Keratinocyte (primary cell): Measurements from ENCODE around the gene PRXL2C. TPM values are rescaled to one million over a fixed set of nuclear protein-coding genes. Genes with fewer than 3 reads are reported as not detected.

Experiments
- DNase-seq: peaks from one replicate; pipeline ENCODE4 v3.0.0-alpha.2; 2011; ENCODE audit warnings: low read depth, missing footprints, low spot score
- FAIRE-seq: peaks from 2 replicates; lab custom pipeline; 2011; peaks lifted over from hg19 to GRCh38; lab: Jason Lieb, UNC
- H2AFZ ChIP-seq: 2 replicates; pipeline ENCODE4 v1.6.0; 2012; ENCODE audit warnings: low read length, control low read depth, inconsistent platforms; ENCODE audit not compliant: control insufficient read depth
- H3K27ac ChIP-seq: 2 replicates; pipeline ENCODE4 v1.5.1; 2011; ENCODE audit warnings: low read length; ENCODE audit not compliant: control insufficient read depth, insufficient read depth
- H3K27me3 ChIP-seq: 3 replicates; pipeline ENCODE4 v1.6.0; 2011; ENCODE audit warnings: low read length; ENCODE audit not compliant: control insufficient read depth, insufficient read depth; ENCODE audit errors: extremely low read depth
- H3K36me3 ChIP-seq, 2 experiments: 2 replicates in 1 of 2; 3 replicates in 1 of 2; pipeline ENCODE4 v1.5.1; 2011; ENCODE audit warnings: low read length in 2 of 2, mild to moderate bottlenecking in 1 of 2; ENCODE audit not compliant: control insufficient read depth in 2 of 2, insufficient read depth in 2 of 2; ENCODE audit errors: extremely low read depth in 1 of 2
- H3K4me1 ChIP-seq: 3 replicates; pipeline ENCODE4 v1.5.1; 2011; ENCODE audit warnings: low read length; ENCODE audit not compliant: control insufficient read depth, insufficient read depth; ENCODE audit errors: extremely low read depth
- H3K4me2 ChIP-seq: 3 replicates; pipeline ENCODE4 v1.6.0; 2011; ENCODE audit warnings: low read depth, low read length; ENCODE audit not compliant: control insufficient read depth, insufficient read depth; ENCODE audit errors: extremely low read depth
- H3K4me3 ChIP-seq, 3 experiments: fragments of 200-600 bp in 1 of 3; sonication (generic) in 1 of 3; 2 replicates in 2 of 3; 3 replicates in 1 of 3; pipeline ENCODE4 v1.5.1; 2011 to 2016; ENCODE audit warnings: low read length in 3 of 3, mild to moderate bottlenecking in 3 of 3, control low read depth in 2 of 3, inconsistent platforms in 1 of 3, low read depth in 1 of 3, mixed read lengths in 1 of 3, mixed run types in 1 of 3, moderate library complexity in 1 of 3; ENCODE audit not compliant: control insufficient read depth in 2 of 3, insufficient read depth in 2 of 3; ENCODE audit errors: extremely low read depth in 1 of 3
- H3K79me2 ChIP-seq: 2 replicates; pipeline ENCODE4 v1.6.0; 2012; ENCODE audit warnings: low read length; ENCODE audit not compliant: control insufficient read depth, insufficient read depth
- H3K9ac ChIP-seq: 3 replicates; pipeline ENCODE4 v1.6.0; 2011; ENCODE audit warnings: low read length; ENCODE audit not compliant: control insufficient read depth, insufficient read depth; ENCODE audit errors: extremely low read depth
- H3K9me1 ChIP-seq: 3 replicates; pipeline ENCODE4 v1.6.0; 2011; ENCODE audit warnings: low read length; ENCODE audit not compliant: control insufficient read depth, insufficient read depth; ENCODE audit errors: extremely low read depth
- H3K9me3 ChIP-seq: 2 replicates; pipeline ENCODE4 v1.5.1; 2012; ENCODE audit warnings: low read depth, low read length; ENCODE audit not compliant: control insufficient read depth
- H4K20me1 ChIP-seq: 3 replicates; pipeline ENCODE4 v1.6.0; 2011; ENCODE audit warnings: low read length; ENCODE audit not compliant: control insufficient read depth, insufficient read depth; ENCODE audit errors: extremely low read depth
- EZH2 ChIP-seq: IDR thresholded peaks from one replicate; pipeline ENCODE4 v1.6.1; 2012; ENCODE audit warnings: inconsistent platforms, mild to moderate bottlenecking, low read length, moderate library complexity
- dilution Hi-C: fragments of 300-500 bp; cut with MboI; formaldehyde crosslinking; loops from one replicate; pipeline ENCODE4 v1.7.0; 2020; ENCODE audit warnings: low sequenced_read_pairs; ENCODE audit not compliant: extremely low pct_ligation_motif_present
- polyA plus RNA-seq, 5 experiments: library from polyadenylated mRNA; depleted of rRNA in 3 of 5; stranded (reverse) in 3 of 5; stranded (forward) in 1 of 5; unstranded in 1 of 5; fragments of >200 nt; gene quantifications; 1 replicate in 1 of 5; 2 replicates in 3 of 5; 3 replicates in 1 of 5; pipeline versions ENCODE4 v1.2.1 to v1.2.3, GENCODE V29; 2011 to 2012; ENCODE audit warnings: missing spikeins in 2 of 5, low read depth in 1 of 5, low replicate concordance in 1 of 5
- TF ChIP-seq, protein P1 (sequence below), 3 experiments: IDR thresholded peaks in 1 of 3; conservative IDR thresholded peaks in 1 of 3; optimal IDR thresholded peaks in 1 of 3; 2 replicates in 2 of 3; 3 replicates in 1 of 3; pipeline versions ENCODE3 to v1.5.1; 2011; ENCODE audit warnings: low read length in 3 of 3, mild to moderate bottlenecking in 3 of 3, moderate library complexity in 2 of 3, control low read depth in 1 of 3, inconsistent platforms in 1 of 3; ENCODE audit not compliant: insufficient read depth in 2 of 3; ENCODE audit errors: extremely low read depth in 1 of 3

PRXL2C gene
- polyA plus RNA-seq, 1 donor (not counting 4 experiments of a cell fraction or from before 2014, with no cell fraction given), result 10.1 TPM

DNA sequence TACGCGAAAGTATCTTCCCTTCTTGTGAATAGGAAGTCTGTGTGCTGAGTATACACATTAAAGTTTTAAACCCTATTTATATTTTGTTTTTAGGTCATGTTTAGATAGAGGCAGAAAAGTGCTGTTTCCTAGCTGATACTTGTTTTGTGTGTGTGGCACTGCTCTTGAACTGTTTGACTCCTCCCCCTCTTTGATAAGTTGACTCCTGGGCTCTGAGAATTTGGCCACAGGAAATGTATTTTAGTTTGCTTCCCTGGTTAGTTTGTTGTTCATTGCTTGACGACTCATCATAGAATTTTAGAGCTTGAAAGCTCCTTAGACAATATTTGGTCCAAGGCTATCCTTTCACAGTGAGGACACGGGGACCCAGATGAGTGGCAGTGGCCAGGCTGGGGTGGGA, 33.5 kb downstream of the PRXL2C start:
- Histone ChIP-seq H2AFZ (no peak overlapping the region), H3K4me2 (no peak overlapping the region), H3K79me2 (peaks cover 13% of the 10 kb centered on the region), H3K27me3 (no peaks in the 10 kb centered on the region), H3K36me3 (no peaks in the 10 kb centered on the region), H3K9me1 (no peaks in the 10 kb centered on the region), H3K9me3 (no peaks in the 10 kb centered on the region), H3K27ac (no peak overlapping the region), H3K4me3 (no peak overlapping the region), H3K4me1 (peaks cover 12% of the 10 kb centered on the region), H4K20me1 (no peaks in the 10 kb centered on the region), H3K9ac (no peak overlapping the region)
- DNase-seq (no peak), FAIRE-seq (no peak)
- dilution Hi-C loops, result no loop called here
- TF ChIP-seq, protein P1, sequence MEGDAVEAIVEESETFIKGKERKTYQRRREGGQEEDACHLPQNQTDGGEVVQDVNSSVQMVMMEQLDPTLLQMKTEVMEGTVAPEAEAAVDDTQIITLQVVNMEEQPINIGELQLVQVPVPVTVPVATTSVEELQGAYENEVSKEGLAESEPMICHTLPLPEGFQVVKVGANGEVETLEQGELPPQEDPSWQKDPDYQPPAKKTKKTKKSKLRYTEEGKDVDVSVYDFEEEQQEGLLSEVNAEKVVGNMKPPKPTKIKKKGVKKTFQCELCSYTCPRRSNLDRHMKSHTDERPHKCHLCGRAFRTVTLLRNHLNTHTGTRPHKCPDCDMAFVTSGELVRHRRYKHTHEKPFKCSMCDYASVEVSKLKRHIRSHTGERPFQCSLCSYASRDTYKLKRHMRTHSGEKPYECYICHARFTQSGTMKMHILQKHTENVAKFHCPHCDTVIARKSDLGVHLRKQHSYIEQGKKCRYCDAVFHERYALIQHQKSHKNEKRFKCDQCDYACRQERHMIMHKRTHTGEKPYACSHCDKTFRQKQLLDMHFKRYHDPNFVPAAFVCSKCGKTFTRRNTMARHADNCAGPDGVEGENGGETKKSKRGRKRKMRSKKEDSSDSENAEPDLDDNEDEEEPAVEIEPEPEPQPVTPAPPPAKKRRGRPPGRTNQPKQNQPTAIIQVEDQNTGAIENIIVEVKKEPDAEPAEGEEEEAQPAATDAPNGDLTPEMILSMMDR (optimal IDR thresholded peaks at IDR 0.05 in 1 of 3, IDR thresholded peaks at IDR 0.05 in 1 of 3, conservative IDR thresholded peaks at IDR 0.05 in 1 of 3; ENCODE audit: extremely low read depth in 1 of 3, insufficient read depth in 2 of 3, low read length in 3 of 3), result no peak
- no peak for TF ChIP-seq EZH2

- H2AFZ ChIP-seq, result no peak overlapping the region
- no peak for TF ChIP-seq EZH2
- TF ChIP-seq, protein P1 (optimal IDR thresholded peaks at IDR 0.05 in 1 of 3, IDR thresholded peaks at IDR 0.05 in 1 of 3, conservative IDR thresholded peaks at IDR 0.05 in 1 of 3; ENCODE audit: extremely low read depth in 1 of 3, insufficient read depth in 2 of 3, low read length in 3 of 3), result no peak
- no peaks in the 10 kb centered on the region for H3K27me3 ChIP-seq
- no peaks in the 10 kb centered on the region for H3K36me3 ChIP-seq
- no peaks in the 10 kb centered on the region for H3K9me1 ChIP-seq
- DNase-seq, result no peak
- H3K9ac ChIP-seq, result no peak overlapping the region
- H4K20me1 ChIP-seq, result no peaks in the 10 kb centered on the region
- no peak overlapping the region for H3K4me2 ChIP-seq
- H3K27ac ChIP-seq, result no peak overlapping the region
- dilution Hi-C loops, result no loop called here
- no peak for FAIRE-seq
- peaks cover 13% of the 10 kb centered on the region for H3K79me2 ChIP-seq
- H3K9me3 ChIP-seq, result no peaks in the 10 kb centered on the region
- peaks cover 12% of the 10 kb centered on the region for H3K4me1 ChIP-seq
- H3K4me3 ChIP-seq, result no peak overlapping the region
Observed at GRCh38 chr9:96620832-96621269, 34.3 kb downstream of the PRXL2C start.
